CD8-positive, alpha-beta memory T cell (primary cell): Measurements from ENCODE around the gene LYPLAL1. TPM values are rescaled to one million over a fixed set of nuclear protein-coding genes. Genes with fewer than 3 reads are reported as not detected.

Experiments used
- CTCF ChIA-PET: fragments of 350-600 bp; sonication (Branson Sonifier 250); formaldehyde crosslinking; loops from one replicate; lab custom pipeline; 2021; ENCODE audit warnings: antibody characterized with exemption; lab: Charles Lee
- POLR2A ChIA-PET: fragments of 350-600 bp; sonication (Branson Sonifier 250); formaldehyde crosslinking; loops from one replicate; lab custom pipeline; 2021; ENCODE audit warnings: antibody characterized with exemption; lab: Charles Lee
- DNase-seq, 5 donors: peaks; one replicate each; pipeline versions ENCODE4 v3.0.0 to v3.0.0-alpha.2; 2020 to 2022; ENCODE audit warnings: mixed read lengths in 1 of 5
- H3K27ac ChIP-seq: one replicate; pipeline ENCODE4 v1.7.0; 2013; ENCODE audit warnings: low read depth, mild to moderate bottlenecking, low read length, moderate library complexity
- H3K27me3 ChIP-seq: 2 replicates; pipeline ENCODE4 v1.7.0; 2013; ENCODE audit warnings: low read length, mild to moderate bottlenecking; ENCODE audit not compliant: insufficient read depth, poor library complexity, severe bottlenecking
- H3K36me3 ChIP-seq: 2 replicates; pipeline ENCODE4 v1.7.0; 2013; ENCODE audit warnings: mild to moderate bottlenecking, low read length, moderate library complexity; ENCODE audit not compliant: insufficient read depth
- H3K4me1 ChIP-seq: 2 replicates; pipeline ENCODE4 v1.7.0; 2013; ENCODE audit warnings: mild to moderate bottlenecking, low read length, moderate library complexity; ENCODE audit not compliant: insufficient read depth
- H3K4me3 ChIP-seq: 2 replicates; pipeline ENCODE4 v1.7.0; 2013; ENCODE audit warnings: mild to moderate bottlenecking, low read length
- H3K9me3 ChIP-seq: 2 replicates; pipeline ENCODE4 v1.7.0; 2013; ENCODE audit warnings: mild to moderate bottlenecking, low read length
- H3K27ac Mint-ChIP-seq, 8 donors: one replicate each; pipeline ENCODE4 v1.8.0; 2020 to 2021; ENCODE audit warnings: mixed read lengths in 8 of 8, mild to moderate bottlenecking in 6 of 8, inconsistent platforms in 3 of 8, moderate library complexity in 3 of 8
- H3K27me3 Mint-ChIP-seq, 2 donors: one replicate each; pipeline ENCODE4 v1.8.0; 2020 to 2021; ENCODE audit warnings: mixed read lengths in 2 of 2, mild to moderate bottlenecking in 1 of 2, moderate library complexity in 1 of 2
- H3K36me3 Mint-ChIP-seq, 3 donors: one replicate each; pipeline ENCODE4 v1.8.0; 2020 to 2021; ENCODE audit warnings: mixed read lengths in 3 of 3, inconsistent platforms in 1 of 3, mild to moderate bottlenecking in 1 of 3
- H3K4me1 Mint-ChIP-seq, 3 donors: one replicate each; pipeline ENCODE4 v1.8.0; 2020 to 2021; ENCODE audit warnings: mixed read lengths in 3 of 3, inconsistent platforms in 1 of 3, mild to moderate bottlenecking in 1 of 3
- H3K4me3 Mint-ChIP-seq, 7 donors: one replicate each; pipeline ENCODE4 v1.8.0; 2020 to 2021; ENCODE audit warnings: mixed read lengths in 7 of 7, mild to moderate bottlenecking in 6 of 7, moderate library complexity in 4 of 7, inconsistent platforms in 2 of 7
- H3K9me3 Mint-ChIP-seq, 5 donors: one replicate each; pipeline ENCODE4 v1.8.0; 2020 to 2022; ENCODE audit warnings: mixed read lengths in 5 of 5, mild to moderate bottlenecking in 3 of 5, moderate library complexity in 2 of 5, inconsistent platforms in 1 of 5
- polyA plus RNA-seq: library from polyadenylated mRNA; unstranded; fragments of 300-500 nt; fragmentation: Illumina TruSeq; gene quantifications from one replicate; pipeline ENCODE4 v1.2.3, GENCODE V29; 2021
- total RNA-seq, 2 experiments: library from RNA; stranded (reverse); gene quantifications; one replicate each; pipeline ENCODE4 v1.2.3, GENCODE V29; 2021

LYPLAL1 gene
- total RNA-seq (10 to 100 TPM; 19.9 to 22.9 TPM), polyA plus RNA-seq (28.5 TPM)

GRCh38 chr1:219173758-219174459 lies at the start of gene LYPLAL1:
TSS of gene LYPLAL1 (plus strand) at chr1:219173878. CDS start at chr1:219173891, 13 bp downstream.
- Mint-ChIP-seq H3K4me1 (peaks cover 50 to 58% (median 55%) of the 10 kb centered on the region in 3 donors), H3K36me3 (peaks cover 0 to 9% (median 3%) of the 10 kb centered on the region in 3 donors), H3K9me3 (no peaks in the 10 kb centered on the region), H3K27me3 (peaks cover 1 to 3% of the 10 kb centered on the region in 2 donors), H3K27ac (peak within 1 kb of the TSS; percentile 82 to 99 (median 98)), H3K4me3 (peak within 1 kb of the TSS; percentile 89 to 99 (median 96))
- Histone ChIP-seq H3K4me1 (peaks cover 26% of the 10 kb centered on the region), H3K9me3 (no peaks in the 10 kb centered on the region), H3K27ac (peak within 1 kb of the TSS; percentile 67), H3K27me3 (no peaks in the 10 kb centered on the region), H3K36me3 (no peaks in the 10 kb centered on the region), H3K4me3 (peak within 1 kb of the TSS; percentile 71)
- ChIA-PET CTCF (no interaction called here), POLR2A (no interaction called here)
- DNase-seq, result peak; percentile 80 to 91 (median 86)

DNA sequence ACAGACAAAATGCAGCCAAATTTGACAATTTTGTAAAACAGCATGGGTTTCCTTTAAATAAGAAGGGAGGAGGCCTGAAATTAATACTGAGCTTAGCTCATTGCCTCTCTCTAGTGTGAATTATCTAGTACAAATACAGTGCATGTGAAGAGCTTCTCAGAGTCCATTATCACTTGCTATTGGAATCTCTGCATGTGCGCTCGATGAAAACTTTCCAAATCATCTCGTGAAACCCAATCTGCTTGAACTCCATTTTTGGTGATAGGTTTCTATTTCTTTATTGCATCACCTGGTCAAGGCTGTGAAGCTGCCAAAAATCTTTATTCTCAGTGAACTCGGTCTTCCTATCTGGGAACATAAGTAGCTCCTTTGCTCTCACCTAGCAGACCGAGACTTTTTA lies 49.5 kb upstream of the LYPLAL1 start:
- ChIA-PET POLR2A (no interaction called here), CTCF (no interaction called here)
- H3K36me3 ChIP-seq, result no peaks in the 10 kb centered on the region
- no peaks in the 10 kb centered on the region for H3K9me3 Mint-ChIP-seq
- no peaks in the 10 kb centered on the region for H3K36me3 Mint-ChIP-seq
- H3K27me3 ChIP-seq, result no peaks in the 10 kb centered on the region
- no peak overlapping the region for H3K27ac Mint-ChIP-seq
- no peaks in the 10 kb centered on the region for H3K4me1 ChIP-seq
- no peaks in the 10 kb centered on the region for H3K4me1 Mint-ChIP-seq
- H3K27ac ChIP-seq, result no peak overlapping the region
- H3K4me3 ChIP-seq, result no peak overlapping the region
- H3K9me3 ChIP-seq, result no peaks in the 10 kb centered on the region
- H3K4me3 Mint-ChIP-seq, result no peak overlapping the region
- H3K27me3 Mint-ChIP-seq, result peaks cover 2 to 13% of the 10 kb centered on the region in 2 donors
- no peak for DNase-seq

GRCh38 chr1:219125342-219125741 lies 48.3 kb upstream of the LYPLAL1 start:
- no peaks in the 10 kb centered on the region for H3K4me1 Mint-ChIP-seq
- Histone ChIP-seq H3K27ac (no peak overlapping the region), H3K9me3 (no peaks in the 10 kb centered on the region), H3K4me3 (no peak overlapping the region), H3K36me3 (no peaks in the 10 kb centered on the region), H3K27me3 (no peaks in the 10 kb centered on the region), H3K4me1 (no peaks in the 10 kb centered on the region)
- CTCF ChIA-PET, result no interaction called here
- H3K27me3 Mint-ChIP-seq, result peaks cover 2 to 18% of the 10 kb centered on the region in 2 donors
- no peaks in the 10 kb centered on the region for H3K36me3 Mint-ChIP-seq
- POLR2A ChIA-PET, result no interaction called here
- no peak for DNase-seq
- no peak overlapping the region for H3K4me3 Mint-ChIP-seq
- H3K9me3 Mint-ChIP-seq, result no peaks in the 10 kb centered on the region
- H3K27ac Mint-ChIP-seq, result no peak overlapping the region

- Mint-ChIP-seq H3K9me3 (no peaks in the 10 kb centered on the region), H3K36me3 (no peaks in the 10 kb centered on the region), H3K27me3 (peaks cover 2 to 18% of the 10 kb centered on the region in 2 donors), H3K4me3 (no peak overlapping the region), H3K4me1 (no peaks in the 10 kb centered on the region), H3K27ac (no peak overlapping the region)
- H3K9me3 ChIP-seq, result no peaks in the 10 kb centered on the region
- no peak for DNase-seq
- H3K27ac ChIP-seq, result no peak overlapping the region
- H3K27me3 ChIP-seq, result no peaks in the 10 kb centered on the region
- POLR2A ChIA-PET, result no interaction called here
- no peaks in the 10 kb centered on the region for H3K36me3 ChIP-seq
- H3K4me1 ChIP-seq, result no peaks in the 10 kb centered on the region
- no peak overlapping the region for H3K4me3 ChIP-seq
- CTCF ChIA-PET, result no interaction called here
Observed at GRCh38 chr1:219126377-219126776, 47.3 kb upstream of the LYPLAL1 start.

DNA sequence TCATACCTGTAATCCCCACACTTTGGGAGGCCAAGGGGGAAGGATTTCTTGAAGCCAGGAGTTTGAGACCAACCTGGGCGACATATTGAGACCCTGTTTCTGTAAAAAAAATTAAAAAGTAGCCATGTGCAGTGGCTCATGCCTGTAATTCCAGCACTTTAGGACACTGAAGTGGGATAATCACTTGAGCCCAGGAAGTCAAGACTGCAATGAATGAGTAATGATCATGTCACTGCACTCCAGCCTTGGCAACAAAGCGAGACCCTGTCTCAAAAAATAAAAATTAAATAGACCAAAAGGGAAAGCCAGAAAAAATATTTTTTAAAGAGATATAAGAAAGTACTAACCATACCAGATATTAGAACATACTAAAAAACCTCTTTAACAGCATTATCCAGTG lies 44.7 kb upstream of the LYPLAL1 start:
- H3K27ac ChIP-seq, result no peak overlapping the region
- no peak overlapping the region for H3K4me3 Mint-ChIP-seq
- no peaks in the 10 kb centered on the region for H3K36me3 ChIP-seq
- H3K27ac Mint-ChIP-seq, result no peak overlapping the region
- no peaks in the 10 kb centered on the region for H3K9me3 ChIP-seq
- peaks cover 0 to 5% (median 2%) of the 10 kb centered on the region in 5 donors for H3K9me3 Mint-ChIP-seq
- no peak for DNase-seq
- no peak overlapping the region for H3K4me3 ChIP-seq
- peaks cover 0 to 2% (median 0%) of the 10 kb centered on the region in 3 donors for H3K36me3 Mint-ChIP-seq
- H3K4me1 Mint-ChIP-seq, result no peaks in the 10 kb centered on the region
- H3K4me1 ChIP-seq, result no peaks in the 10 kb centered on the region
- POLR2A ChIA-PET, result no interaction called here
- peaks cover 2 to 24% of the 10 kb centered on the region in 2 donors for H3K27me3 Mint-ChIP-seq
- CTCF ChIA-PET, result no interaction called here
- H3K27me3 ChIP-seq, result no peaks in the 10 kb centered on the region

GRCh38 chr1:219130366-219130935 lies 43.2 kb upstream of the LYPLAL1 start:
- H3K36me3 ChIP-seq, result no peaks in the 10 kb centered on the region
- H3K9me3 ChIP-seq, result no peaks in the 10 kb centered on the region
- Mint-ChIP-seq H3K4me1 (no peaks in the 10 kb centered on the region), H3K4me3 (no peak overlapping the region), H3K9me3 (peaks cover 0 to 9% (median 6%) of the 10 kb centered on the region in 5 donors), H3K36me3 (peaks cover 0 to 2% (median 0%) of the 10 kb centered on the region in 3 donors), H3K27ac (no peak overlapping the region), H3K27me3 (peaks cover 4 to 32% of the 10 kb centered on the region in 2 donors)
- H3K4me1 ChIP-seq, result no peaks in the 10 kb centered on the region
- H3K4me3 ChIP-seq, result no peak overlapping the region
- no peak overlapping the region for H3K27ac ChIP-seq
- DNase-seq, result no peak
- ChIA-PET CTCF (no interaction called here), POLR2A (no interaction called here)
- no peaks in the 10 kb centered on the region for H3K27me3 ChIP-seq

DNA sequence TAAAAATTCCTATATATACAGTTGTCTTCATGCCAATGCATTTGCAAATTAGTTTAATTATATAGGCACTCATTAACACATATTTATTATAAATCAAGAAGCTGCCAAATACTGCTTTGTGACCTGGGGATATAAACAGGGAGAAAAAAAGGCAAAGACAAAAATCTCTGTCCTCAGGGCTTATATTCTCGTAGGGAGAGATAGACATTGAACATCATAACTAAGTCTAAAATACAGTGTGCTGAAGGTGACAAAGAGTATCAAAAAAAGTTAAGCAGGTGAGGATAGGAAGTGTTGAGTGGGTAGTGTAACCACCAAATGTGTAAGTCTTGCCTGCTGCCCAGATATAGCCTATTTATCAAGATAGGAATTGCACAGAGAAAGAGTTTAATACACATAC lies 40.7 kb upstream of the LYPLAL1 start:
- Histone ChIP-seq H3K27me3 (no peaks in the 10 kb centered on the region), H3K4me1 (no peaks in the 10 kb centered on the region), H3K4me3 (no peak overlapping the region), H3K9me3 (no peaks in the 10 kb centered on the region), H3K27ac (no peak overlapping the region), H3K36me3 (no peaks in the 10 kb centered on the region)
- CTCF ChIA-PET, result no interaction called here
- H3K4me3 Mint-ChIP-seq, result no peak overlapping the region
- no peak overlapping the region for H3K27ac Mint-ChIP-seq
- no peaks in the 10 kb centered on the region for H3K4me1 Mint-ChIP-seq
- DNase-seq, result no peak
- peaks cover 0 to 2% (median 0%) of the 10 kb centered on the region in 3 donors for H3K36me3 Mint-ChIP-seq
- peaks cover 2 to 22% of the 10 kb centered on the region in 2 donors for H3K27me3 Mint-ChIP-seq
- peaks cover 0 to 9% (median 6%) of the 10 kb centered on the region in 5 donors for H3K9me3 Mint-ChIP-seq
- POLR2A ChIA-PET, result no interaction called here

- Histone ChIP-seq H3K27ac (no peak overlapping the region), H3K4me1 (no peaks in the 10 kb centered on the region), H3K4me3 (no peak overlapping the region), H3K27me3 (no peaks in the 10 kb centered on the region), H3K9me3 (no peaks in the 10 kb centered on the region), H3K36me3 (no peaks in the 10 kb centered on the region)
- Mint-ChIP-seq H3K27me3 (peaks cover 6 to 9% of the 10 kb centered on the region in 2 donors), H3K36me3 (no peaks in the 10 kb centered on the region), H3K9me3 (peaks cover 0 to 9% (median 4%) of the 10 kb centered on the region in 5 donors), H3K4me3 (no peak overlapping the region), H3K4me1 (no peaks in the 10 kb centered on the region), H3K27ac (no peak overlapping the region)
- CTCF ChIA-PET, result no interaction called here
- POLR2A ChIA-PET, result no interaction called here
- no peak for DNase-seq
Observed at GRCh38 chr1:219138747-219139146, 34.9 kb upstream of the LYPLAL1 start.
